Hematopoietic multipotent progenitor cell treated with erythropoietin and hydrocortisone succinate and interleukin-3 and kit ligand, for 4 days (in vitro differentiated cells): ENCODE data around the gene HLA-DQA2.
"Not testable (repeated sequence)": the region's sequence is repeated elsewhere in the genome, so short reads cannot be mapped to it uniquely, and the experiment has no call there.

Experiments
- DNase-seq: peaks from one replicate; pipeline ENCODE4 v3.0.0-alpha.2; 2015

HLA-DQA2 gene

DNA sequence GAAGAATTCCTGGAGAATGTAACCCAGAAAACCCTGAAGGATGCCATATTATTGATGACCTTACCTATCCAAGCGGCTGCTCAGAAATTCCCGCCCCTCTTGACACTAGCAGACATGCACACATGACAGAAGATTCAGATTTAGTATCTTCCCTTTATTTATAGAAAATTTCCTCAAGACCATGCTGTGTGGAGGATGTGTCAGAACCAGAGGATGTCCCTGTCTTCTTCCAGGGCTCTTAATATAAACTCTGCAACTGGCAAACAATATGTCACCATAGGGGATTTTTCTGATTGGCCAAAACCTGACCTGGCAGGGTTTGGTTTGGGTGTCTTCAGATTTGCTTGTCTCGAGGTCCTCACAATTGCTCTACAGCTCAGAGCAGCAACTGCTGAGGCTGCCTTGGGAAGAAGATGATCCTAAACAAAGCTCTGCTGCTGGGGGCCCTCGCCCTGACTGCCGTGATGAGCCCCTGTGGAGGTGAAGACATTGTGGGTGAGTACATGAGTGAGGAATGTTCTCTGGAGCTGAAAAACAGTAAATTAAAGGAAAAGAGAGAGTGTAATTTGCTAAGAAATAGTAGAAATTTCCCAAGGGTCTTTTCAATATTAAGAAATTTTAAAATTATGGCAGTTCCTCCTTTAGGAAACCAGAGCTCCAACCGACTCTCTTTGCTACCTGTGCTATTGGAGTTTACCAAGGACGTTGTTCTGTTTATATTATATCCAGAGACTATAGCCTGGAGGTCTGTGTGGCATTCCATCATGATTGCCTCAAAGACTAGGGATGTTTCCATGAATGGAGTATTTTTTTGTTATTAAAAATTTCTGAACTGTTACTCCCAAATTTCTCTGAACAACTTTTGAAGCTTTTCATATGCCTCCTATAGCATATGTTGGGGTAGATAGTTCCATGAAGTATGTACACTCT lies at the start of gene HLA-DQA2:
Gene HLA-DQA2, plus strand, starts transcription at position 361 of the 930 bp plus-strand sequence. Its CDS starts 53 bp downstream, at position 414.
- DNase-seq = no peak

DNA sequence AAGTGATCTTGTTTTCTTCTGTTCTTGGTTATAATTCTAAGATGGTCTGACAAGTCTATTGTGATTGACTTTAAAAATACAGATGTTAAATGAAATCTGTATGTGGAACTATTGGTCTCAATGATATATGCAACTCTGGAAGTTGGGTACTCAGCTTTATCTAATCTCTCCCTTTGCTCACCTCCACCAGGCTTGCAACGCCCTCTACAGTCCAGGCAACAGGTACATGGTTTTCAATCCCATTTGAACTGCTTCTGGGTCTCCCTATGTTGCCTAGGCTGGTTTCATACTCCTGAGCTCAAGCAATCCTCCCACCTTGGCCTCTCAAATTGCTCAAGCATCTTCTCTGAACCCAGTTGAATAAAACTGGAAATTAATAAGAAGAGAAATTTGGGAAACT lies 49.2 kb upstream of the HLA-DQA2 start:
- peak; percentile 75 for DNase-seq

DNA sequence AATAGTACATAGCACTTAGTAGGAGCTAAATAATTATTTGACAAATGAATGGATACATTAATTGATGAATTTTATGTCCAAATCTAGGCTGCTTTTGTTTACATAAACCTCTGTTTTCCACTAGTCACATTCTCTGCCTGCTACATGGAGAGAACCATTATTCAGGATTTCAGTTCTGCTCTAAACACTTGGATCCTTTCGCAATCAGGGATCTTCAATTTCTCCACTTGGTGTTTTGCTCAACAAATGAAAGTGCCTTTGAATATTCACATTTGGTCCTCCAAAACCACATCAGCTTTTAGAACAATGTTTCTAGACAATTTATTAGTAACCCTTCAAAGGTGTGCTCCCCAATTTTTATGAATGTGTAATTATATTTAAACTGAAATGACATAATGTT lies 44.2 kb upstream of the HLA-DQA2 start:
- no peak for DNase-seq

DNA sequence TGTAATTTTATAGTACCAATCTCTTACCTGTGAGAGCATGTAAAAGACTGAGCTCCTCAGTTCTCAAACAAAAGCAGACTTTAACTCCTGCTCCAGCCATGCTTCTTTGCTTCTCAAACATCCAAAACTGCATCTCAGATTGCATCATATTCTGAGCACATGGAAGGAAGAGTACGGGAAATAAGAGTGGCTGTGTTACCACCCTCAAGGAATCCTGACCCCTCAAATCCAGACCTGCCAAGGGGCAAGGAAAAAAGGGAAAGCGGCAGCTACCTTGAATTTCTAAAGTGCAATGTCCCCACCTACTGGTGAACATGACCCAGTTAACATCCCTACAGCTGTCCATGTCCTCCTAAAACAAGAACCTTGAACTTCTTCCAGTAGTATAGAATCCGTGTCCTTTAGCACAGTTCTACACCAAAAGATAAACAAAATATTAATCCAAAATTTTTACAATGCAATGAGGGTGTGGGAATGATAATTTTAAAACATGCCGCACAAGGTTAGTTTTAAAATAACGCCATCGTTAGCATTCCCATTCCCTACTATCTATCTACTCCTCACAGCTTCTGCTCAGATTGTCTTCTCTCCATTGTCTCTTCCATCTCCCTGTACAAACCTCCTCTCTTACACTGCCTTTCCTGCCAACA lies 40.7 kb upstream of the HLA-DQA2 start:
- peak; percentile 72 for DNase-seq

DNA sequence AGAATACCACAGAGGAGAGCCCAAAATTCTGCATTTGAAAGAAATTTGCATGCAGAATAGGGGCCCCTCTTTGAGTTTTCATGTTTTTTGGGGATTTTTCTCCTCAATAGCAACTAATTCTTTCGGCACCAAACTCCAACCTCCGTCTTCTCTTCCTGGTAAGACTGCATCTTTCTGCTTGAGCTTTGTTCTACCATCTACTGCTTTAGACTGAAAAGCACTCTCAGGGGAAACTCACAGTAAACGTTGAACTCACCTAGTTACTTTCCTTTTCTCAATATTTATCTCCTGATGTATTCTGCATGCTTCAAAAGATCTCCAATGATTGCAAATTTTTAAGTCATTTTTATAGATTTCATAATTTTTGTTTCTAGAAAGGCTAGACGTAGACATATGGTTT lies 37.8 kb upstream of the HLA-DQA2 start:
- no peak for DNase-seq

DNA sequence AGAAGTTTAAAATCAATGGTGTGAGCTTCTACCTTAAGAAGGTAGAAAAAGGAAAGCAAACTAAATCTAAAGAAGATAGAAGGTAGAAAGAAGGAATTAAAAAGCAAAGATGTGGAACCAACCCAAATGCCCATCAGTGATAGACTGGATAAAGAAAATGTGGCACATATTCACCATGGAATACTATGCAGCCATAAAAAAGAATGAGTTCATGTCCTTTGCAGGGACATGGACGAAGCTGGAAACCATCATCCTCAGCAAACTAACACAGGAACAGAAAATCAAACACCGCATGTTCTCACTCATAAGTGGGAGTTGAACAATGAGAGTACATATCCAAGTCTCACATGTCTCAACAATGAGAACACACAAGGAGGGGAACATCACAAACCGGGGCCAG lies 36.0 kb upstream of the HLA-DQA2 start:
- DNase-seq = not testable (repeated sequence)

DNA sequence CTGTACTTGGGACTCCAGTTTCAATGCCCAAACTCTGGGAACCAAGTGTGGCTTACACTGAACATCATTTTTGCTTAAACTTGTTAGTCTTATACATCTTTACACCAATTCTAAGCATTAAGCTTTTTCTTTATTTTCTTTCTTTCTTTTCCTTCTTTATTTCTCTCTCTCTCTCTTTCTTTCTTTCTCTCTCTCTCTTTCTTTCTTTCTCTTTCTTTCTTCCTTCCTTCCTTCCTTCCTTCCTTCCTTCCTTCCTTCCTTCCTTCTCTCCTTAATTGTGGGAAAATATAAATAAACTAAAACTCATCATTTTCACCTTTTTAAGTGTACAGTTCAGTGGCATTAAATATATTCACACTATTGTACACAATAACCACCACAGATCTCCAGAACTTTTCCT lies 31.6 kb upstream of the HLA-DQA2 start:
- DNase-seq = no peak

DNA sequence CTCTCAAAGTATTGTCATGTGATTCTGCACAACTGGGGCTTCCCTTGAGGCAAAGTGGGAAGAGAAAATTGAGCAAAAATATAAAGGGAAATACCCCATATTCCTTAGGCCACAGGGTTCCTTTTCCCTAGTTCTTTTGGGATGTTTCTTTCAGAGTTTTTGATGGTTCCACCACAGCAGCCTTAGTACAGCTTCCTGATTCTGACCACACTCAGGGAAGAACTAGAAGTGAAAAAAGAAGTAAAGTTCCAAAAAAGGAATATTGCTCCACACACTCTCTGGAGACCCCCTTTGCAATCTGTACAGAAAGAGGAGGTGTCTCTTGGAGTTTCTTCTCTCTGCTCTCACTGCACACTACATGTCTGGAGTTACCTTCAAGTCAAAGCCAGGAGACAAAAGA lies 27.9 kb upstream of the HLA-DQA2 start:
- DNase-seq = no peak

DNA sequence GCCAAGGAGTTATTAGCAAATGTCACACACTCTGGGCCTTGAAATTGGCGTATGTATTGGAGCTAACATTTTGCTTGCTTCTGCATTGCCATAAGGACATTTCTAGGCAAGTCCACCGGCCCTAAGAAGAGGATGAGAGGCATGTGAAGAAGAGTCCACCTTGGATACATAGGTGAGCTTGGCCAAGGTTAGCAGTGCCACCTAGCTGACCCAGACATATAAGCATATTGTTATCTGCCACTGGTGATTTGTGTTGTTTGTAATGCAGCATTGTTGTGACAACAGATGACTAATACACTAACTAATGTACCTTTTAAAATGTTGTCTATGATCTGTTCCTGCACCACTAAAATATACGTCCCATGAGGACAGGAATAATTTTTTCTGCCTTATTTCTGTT lies 24.8 kb upstream of the HLA-DQA2 start:
- no peak for DNase-seq

DNA sequence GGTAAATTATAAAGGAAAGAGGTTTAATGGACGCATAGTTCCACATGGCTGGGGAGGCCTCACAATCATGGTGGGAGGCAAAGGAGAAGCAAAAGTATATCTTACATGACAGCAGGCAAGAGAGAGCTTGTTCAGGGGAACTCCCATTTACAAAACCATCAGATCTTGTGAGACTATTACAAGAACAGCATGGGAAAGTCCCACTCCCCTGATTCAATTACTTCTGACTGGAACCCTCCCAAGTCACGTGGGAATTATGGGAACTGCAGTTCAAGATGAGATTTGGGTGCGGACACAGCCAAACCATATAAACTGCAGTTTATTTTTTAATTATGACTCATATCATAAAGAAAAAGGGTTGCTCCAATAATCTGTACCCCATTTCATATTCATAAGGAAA lies 22.3 kb upstream of the HLA-DQA2 start:
- DNase-seq = no peak

DNA sequence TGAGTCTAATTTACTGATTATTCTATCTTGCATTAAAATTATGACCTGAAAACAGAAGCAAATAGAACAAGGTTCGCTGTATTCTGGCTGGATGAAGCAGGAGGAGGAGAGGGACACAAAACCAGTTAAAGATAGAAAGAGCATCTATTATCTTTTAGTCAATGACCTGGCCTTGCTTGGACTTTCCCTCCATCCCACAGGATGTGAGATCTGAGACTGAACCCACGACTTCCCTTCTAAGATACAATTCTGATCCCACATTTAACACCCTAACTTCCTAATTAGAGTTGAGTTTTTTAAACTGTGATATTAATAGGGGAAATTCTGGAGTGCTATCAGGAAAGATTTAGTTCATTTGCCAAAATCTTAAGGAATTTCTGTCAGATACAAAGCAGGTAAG lies 3.1 kb upstream of the HLA-DQA2 start:
- DNase-seq = no peak

DNA sequence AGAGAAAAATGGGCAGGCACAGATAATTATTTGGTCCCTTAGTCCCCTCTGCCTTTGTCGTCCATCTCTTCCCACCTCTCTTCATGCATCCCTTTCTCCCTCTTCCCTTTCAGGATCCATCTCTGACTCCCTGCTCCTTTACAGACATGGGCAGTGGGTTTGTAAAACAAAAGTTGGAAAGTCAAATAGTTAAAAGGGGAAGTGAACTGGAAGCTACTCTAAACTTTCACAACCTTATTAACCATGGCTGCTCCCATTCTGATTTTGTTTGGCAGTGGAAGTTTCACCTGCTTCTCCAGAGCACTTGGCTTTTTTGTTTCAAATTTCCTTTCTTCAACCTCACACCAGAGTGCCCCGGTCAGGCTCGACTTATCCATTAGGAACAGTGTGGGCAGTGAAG lies 1.2 kb downstream of the HLA-DQA2 start:
- DNase-seq = no peak

DNA sequence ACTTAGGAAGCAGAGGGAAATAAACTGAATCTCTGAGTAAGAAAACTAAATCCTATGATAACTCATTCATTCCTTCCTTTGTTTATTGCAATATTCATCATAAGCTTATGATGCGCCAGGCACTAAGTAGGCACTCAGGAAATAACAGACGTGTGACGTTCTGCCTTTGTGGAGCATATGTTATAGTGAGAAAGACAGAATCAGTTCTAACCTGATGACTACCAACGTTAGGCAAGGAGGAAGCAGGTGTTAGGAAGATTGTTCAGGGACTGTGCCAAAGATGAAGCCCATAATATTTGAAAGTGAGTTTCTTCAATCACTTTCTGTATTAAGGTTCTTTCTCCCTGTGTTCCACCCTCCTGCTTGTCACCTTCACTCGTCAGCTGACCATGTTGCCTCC lies 3.6 kb downstream of the HLA-DQA2 start:
- DNase-seq = no peak

DNA sequence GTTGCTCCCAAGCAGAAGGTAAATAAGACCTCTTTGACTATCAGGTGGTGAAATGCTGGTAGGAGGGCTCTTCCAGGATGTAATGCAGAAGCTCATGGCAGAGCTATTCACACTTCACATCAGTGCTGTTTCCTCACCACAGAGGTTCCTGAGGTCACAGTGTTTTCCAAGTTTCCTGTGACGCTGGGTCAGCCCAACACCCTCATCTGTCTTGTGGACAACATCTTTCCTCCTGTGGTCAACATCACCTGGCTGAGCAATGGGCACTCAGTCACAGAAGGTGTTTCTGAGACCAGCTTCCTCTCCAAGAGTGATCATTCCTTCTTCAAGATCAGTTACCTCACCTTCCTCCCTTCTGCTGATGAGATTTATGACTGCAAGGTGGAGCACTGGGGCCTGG lies 4.5 kb downstream of the HLA-DQA2 start:
- DNase-seq = not testable (repeated sequence)

DNA sequence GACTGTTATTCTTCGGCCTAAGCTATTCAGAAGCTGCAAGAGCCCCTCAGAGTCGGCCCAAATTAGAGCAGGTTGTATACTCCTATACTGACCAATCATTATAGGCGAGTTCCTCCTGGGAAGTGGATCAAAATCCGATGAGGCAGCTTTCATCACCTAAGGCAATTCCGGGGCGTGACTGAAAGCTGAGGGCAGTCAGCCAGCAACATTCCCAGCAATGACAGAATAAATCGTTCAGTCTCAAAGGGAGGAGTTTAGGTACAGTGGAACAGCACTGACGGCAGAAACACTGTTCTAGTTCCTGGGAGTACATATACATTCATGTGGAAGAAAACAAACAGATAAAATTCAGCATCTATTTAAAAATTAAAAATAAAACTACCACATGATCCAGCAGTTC lies 11.4 kb downstream of the HLA-DQA2 start:
- DNase-seq = no peak

DNA sequence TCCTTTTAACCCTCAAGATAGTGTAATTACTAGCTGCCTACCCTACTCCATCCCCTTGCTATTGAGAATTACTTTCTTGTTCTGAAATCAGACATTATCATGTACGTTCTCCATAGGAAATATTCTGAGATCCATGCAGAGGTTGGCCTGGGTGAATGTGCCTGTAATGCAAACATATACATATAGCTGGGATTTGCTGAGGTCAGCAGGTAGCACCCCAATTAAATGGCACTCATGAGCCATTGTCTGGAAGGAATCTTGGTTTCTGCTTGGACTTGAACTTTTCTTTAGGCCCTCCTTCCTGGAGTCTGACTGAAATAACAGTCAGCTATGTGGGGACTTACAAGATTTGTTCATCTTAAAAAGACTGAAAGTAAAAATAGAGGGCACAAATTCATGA lies 18.5 kb downstream of the HLA-DQA2 start:
- no peak for DNase-seq

DNA sequence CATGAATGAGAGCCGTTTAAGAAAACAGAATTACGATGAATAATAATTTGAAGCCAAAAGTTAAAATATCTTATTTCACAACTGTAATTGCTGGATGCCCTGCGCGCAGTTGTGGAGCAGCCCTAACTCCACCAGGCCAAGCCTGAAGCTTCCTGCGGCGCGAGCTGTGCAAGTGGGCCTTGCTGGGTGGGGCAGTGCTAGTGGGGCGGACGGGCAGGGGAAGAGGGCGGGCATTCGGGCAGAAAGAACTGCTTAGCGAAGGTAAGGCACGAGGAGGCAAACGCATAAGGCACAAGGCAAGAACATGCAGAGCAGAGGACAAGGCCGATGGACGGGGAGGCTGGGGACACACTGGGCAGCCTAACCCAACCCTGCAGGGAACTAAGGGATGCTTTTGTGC lies 19.9 kb downstream of the HLA-DQA2 start:
- peak; percentile 14 for DNase-seq

DNA sequence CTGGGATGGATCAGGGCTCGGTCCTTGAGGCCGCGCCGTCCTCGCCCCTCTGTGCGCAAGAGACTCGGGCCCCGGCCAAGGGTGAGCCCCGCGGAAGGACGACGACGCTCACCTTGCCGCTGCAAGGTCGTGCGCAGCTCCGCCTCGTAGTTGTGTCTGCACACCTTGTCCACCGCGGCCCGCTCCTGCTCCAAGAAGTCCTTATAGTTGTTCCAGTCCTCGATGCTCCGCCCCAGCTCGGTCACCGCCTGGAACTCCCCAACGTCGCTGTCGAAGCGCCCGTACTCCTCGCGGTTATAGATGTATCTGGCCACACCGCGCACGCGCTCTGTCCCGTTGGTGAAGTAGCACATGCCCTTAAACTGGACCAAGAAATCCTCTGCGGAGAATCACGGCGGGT lies 20.4 kb downstream of the HLA-DQA2 start:
- peak; percentile 7 for DNase-seq

DNA sequence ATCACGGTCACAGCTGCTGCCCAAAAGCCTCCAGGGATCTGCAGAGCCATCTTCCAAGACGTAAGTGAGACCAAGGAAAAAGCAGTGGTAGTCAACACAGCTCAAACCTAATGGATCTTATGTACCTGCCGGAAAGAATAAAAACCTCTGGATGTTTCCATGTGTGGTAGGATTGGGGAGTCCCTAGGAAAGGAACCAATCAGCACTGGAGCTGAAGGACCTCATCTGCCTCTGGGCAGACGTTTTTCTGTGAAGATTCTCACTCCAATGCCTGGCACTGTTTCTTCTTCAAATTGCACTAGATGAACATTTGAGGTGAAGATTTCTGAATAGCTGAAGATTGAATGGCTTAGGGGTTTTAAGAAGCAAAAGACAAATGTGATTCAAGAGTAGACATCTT lies 22.2 kb downstream of the HLA-DQA2 start, which contains the start of gene HLA-DQB2:
Gene HLA-DQB2, minus strand, starts transcription at position 112 of the 400 bp plus-strand sequence. Its CDS starts 62 bp downstream, at position 50.
- no peak for DNase-seq

DNA sequence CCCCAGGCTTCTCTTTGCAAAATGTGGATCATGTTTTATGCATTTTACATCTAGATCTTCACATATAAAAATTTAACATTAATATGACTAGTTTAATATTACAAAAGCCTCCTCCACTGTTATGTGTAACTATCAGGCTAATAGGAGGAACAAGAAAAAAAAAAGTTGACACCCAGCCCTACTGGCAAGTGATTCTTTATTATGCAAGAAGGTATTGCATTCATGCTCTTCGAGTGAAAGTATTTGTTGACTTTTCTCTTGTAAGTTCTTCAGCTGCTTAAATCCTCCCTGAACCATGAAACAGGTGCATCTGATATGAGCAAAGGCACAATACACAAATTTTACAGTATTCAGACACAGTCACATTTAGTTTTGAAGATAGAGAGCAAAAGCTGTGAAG lies 22.9 kb downstream of the HLA-DQA2 start:
- no peak for DNase-seq

DNA sequence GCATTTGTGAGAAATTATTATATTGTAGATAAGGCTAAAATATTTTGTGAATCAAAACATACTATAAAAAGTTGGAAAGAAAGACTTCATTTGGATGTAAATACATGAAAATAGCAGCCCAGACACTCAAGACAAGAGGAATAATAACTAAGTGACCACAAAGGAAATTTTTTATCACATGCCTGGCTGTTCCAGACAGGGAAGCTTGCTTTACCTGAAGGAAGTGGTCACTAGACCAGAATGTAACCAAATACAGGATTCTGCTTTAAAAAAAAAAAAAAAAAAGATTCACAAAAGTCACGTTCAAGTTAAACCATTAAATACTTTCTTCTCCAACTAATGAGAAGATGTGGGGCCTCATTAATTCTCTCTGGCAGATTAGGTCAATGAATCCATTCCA lies 31.5 kb downstream of the HLA-DQA2 start:
- peak; percentile 28 for DNase-seq

DNA sequence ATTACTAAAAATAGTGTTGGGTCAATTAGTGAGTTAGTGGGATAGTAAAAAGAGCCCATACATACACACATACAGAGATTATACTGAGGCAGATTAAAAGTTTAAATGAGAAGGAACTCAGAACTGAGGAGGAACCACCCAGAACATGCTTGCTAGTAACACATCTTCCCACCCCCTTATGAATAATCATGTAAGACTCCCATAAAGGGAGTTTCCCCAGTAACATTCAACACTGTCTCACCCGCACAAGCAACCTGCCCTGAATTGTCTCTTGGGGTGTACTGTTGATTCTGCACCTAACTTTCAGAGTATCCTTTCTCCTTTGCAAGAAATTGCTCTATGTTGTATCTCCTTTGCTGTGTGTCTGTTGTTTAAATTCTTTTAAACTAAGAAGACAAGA lies 33.2 kb downstream of the HLA-DQA2 start:
- DNase-seq = no peak

DNA sequence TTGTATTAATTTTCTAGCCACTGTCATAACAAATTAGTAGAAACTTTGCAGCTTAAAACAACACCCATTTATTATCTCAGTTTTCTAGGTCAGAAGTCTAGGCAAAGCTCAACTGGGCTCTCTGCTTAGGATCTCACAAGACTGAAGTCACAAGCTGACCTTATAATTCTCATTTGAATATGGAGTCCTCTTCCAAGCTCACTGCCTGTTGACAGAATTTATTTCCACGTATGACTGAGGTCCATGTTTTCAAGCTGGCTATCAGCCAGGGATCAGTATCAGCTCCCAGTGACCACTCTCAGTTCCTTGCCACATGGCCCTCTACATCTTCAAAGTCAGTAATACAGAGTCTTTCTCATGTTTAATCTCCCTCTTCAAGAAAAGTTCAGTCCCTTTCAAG lies 33.9 kb downstream of the HLA-DQA2 start:
- DNase-seq = no peak

DNA sequence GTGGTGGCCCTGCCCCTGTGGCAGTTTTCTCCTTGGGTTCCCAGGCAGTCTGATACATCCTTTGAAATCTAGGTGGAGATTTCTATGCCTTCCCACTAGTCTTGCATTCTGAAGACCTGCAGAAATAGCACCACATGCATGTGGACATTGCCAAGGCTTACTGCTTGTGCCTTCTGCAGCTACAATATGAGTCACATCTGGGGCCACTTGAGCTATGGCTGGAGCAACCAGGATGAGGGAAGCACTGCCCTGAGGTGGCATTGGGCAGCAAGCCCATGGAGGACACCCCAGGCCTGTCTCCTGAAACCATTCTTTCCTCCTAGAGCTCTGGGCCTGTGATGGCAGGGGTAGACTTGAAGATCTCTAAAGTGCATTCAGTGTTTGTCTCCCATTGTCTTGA lies 37.8 kb downstream of the HLA-DQA2 start:
- DNase-seq = no peak
